Measurements from ENCODE around the gene VWC2.
A peak's percentile ranks its signal among the peaks of the same experiment; 100 is the strongest.

VWC2 gene

GRCh38 chr7:49768254-49768653 lies 5.2 kb upstream of the VWC2 start:
- H3K4me1 ChIP-seq (ENCODE audit: control extremely low read depth in 1 of 4, control insufficient read depth in 4 of 4, insufficient read depth in 4 of 4, low read length in 3 of 4), result peaks cover 0 to 7% (median 4%) of the 10 kb centered on the region in 4 experiments
- no peak overlapping the region for H3K27ac ChIP-seq (ENCODE audit: insufficient read depth in 1 of 2, low read depth in 1 of 2, low read length in 2 of 2, poor library complexity in 1 of 2, severe bottlenecking in 2 of 2)
- H3K36me3 ChIP-seq (ENCODE audit: control insufficient read depth in 4 of 4, insufficient read depth in 4 of 4, low read length in 3 of 4), result no peaks in the 10 kb centered on the region
- 96% methylated on average over 3 of the region's 3 CpGs for WGBS (ENCODE audit: insufficient coverage)
- H3K27me3 ChIP-seq (replicated peaks in 2 of 5; ENCODE audit: control insufficient read depth in 4 of 5, insufficient read depth in 5 of 5, low read length in 4 of 5), result peaks cover 10 to 41% (median 14%) of the 10 kb centered on the region in 5 experiments
- POLR2A ChIA-PET, result no interaction called here
- H3K4me3 ChIP-seq (ENCODE audit: control insufficient read depth in 1 of 7, extremely low read depth in 1 of 7, insufficient read depth in 4 of 7, low read depth in 2 of 7, low read length in 6 of 7), result no peak overlapping the region
- H3K9me3 ChIP-seq (ENCODE audit: control extremely low read depth in 1 of 5, control insufficient read depth in 4 of 5, insufficient read depth in 2 of 5, low read depth in 1 of 5, low read length in 4 of 5), result no peaks in the 10 kb centered on the region
- no peak for DNase-seq
- CTCF ChIA-PET, result no interaction called here

- CTCF ChIA-PET, result no interaction called here
- Histone ChIP-seq H3K4me3 (ENCODE audit: control insufficient read depth in 1 of 7, extremely low read depth in 1 of 7, insufficient read depth in 4 of 7, low read depth in 2 of 7, low read length in 6 of 7) (no peak overlapping the region), H3K36me3 (ENCODE audit: control insufficient read depth in 4 of 4, insufficient read depth in 4 of 4, low read length in 3 of 4) (no peaks in the 10 kb centered on the region), H3K4me1 (ENCODE audit: control extremely low read depth in 1 of 4, control insufficient read depth in 4 of 4, insufficient read depth in 4 of 4, low read length in 3 of 4) (peaks cover 0 to 13% (median 6%) of the 10 kb centered on the region in 4 experiments), H3K27me3 (replicated peaks in 2 of 5; ENCODE audit: control insufficient read depth in 4 of 5, insufficient read depth in 5 of 5, low read length in 4 of 5) (peaks cover 10 to 46% (median 14%) of the 10 kb centered on the region in 5 experiments), H3K27ac (ENCODE audit: insufficient read depth in 1 of 2, low read depth in 1 of 2, low read length in 2 of 2, poor library complexity in 1 of 2, severe bottlenecking in 2 of 2) (no peak overlapping the region), H3K9me3 (ENCODE audit: control extremely low read depth in 1 of 5, control insufficient read depth in 4 of 5, insufficient read depth in 2 of 5, low read depth in 1 of 5, low read length in 4 of 5) (no peaks in the 10 kb centered on the region)
- POLR2A ChIA-PET, result no interaction called here
- 94% methylated on average over 3 of the region's 3 CpGs for WGBS (ENCODE audit: insufficient coverage)
- no peak for DNase-seq
These were observed 4.6 kb upstream of the VWC2 start for GRCh38 chr7:49768835-49769234.

GRCh38 chr7:49769285-49769857 lies 4.1 kb upstream of the VWC2 start:
- POLR2A ChIA-PET, result no interaction called here
- peaks cover 10 to 52% (median 12%) of the 10 kb centered on the region in 5 experiments for H3K27me3 ChIP-seq (replicated peaks in 2 of 5; ENCODE audit: control insufficient read depth in 4 of 5, insufficient read depth in 5 of 5, low read length in 4 of 5)
- peaks cover 0 to 19% (median 9%) of the 10 kb centered on the region in 4 experiments for H3K4me1 ChIP-seq (ENCODE audit: control extremely low read depth in 1 of 4, control insufficient read depth in 4 of 4, insufficient read depth in 4 of 4, low read length in 3 of 4)
- no peak for DNase-seq
- no peak overlapping the region for H3K27ac ChIP-seq (ENCODE audit: insufficient read depth in 1 of 2, low read depth in 1 of 2, low read length in 2 of 2, poor library complexity in 1 of 2, severe bottlenecking in 2 of 2)
- no peaks in the 10 kb centered on the region for H3K9me3 ChIP-seq (ENCODE audit: control extremely low read depth in 1 of 5, control insufficient read depth in 4 of 5, insufficient read depth in 2 of 5, low read depth in 1 of 5, low read length in 4 of 5)
- CTCF ChIA-PET, result no interaction called here
- no peak overlapping the region for H3K4me3 ChIP-seq (ENCODE audit: control insufficient read depth in 1 of 7, extremely low read depth in 1 of 7, insufficient read depth in 4 of 7, low read depth in 2 of 7, low read length in 6 of 7)
- H3K36me3 ChIP-seq (ENCODE audit: control insufficient read depth in 4 of 4, insufficient read depth in 4 of 4, low read length in 3 of 4), result no peaks in the 10 kb centered on the region

- POLR2A ChIA-PET, result no interaction called here
- H3K4me3 ChIP-seq (ENCODE audit: control insufficient read depth in 1 of 7, extremely low read depth in 1 of 7, insufficient read depth in 4 of 7, low read depth in 2 of 7, low read length in 6 of 7), result no peak overlapping the region
These were observed 2.6 kb upstream of the VWC2 start for GRCh38 chr7:49770838-49771237.

GRCh38 chr7:49771427-49772176 lies 1.8 kb upstream of the VWC2 start:
- 96% methylated on average over 6 of the region's 11 CpGs for WGBS (ENCODE audit: insufficient coverage)
- Histone ChIP-seq H3K4me3 (ENCODE audit: control insufficient read depth in 1 of 7, extremely low read depth in 1 of 7, insufficient read depth in 4 of 7, low read depth in 2 of 7, low read length in 6 of 7) (no peak overlapping the region), H3K27me3 (replicated peaks in 2 of 5; ENCODE audit: control insufficient read depth in 4 of 5, insufficient read depth in 5 of 5, low read length in 4 of 5) (peaks cover 13 to 73% (median 19%) of the 10 kb centered on the region in 5 experiments), H3K27ac (ENCODE audit: insufficient read depth in 1 of 2, low read depth in 1 of 2, low read length in 2 of 2, poor library complexity in 1 of 2, severe bottlenecking in 2 of 2) (no peak overlapping the region), H3K4me1 (ENCODE audit: control extremely low read depth in 1 of 4, control insufficient read depth in 4 of 4, insufficient read depth in 4 of 4, low read length in 3 of 4) (peaks cover 0 to 36% (median 18%) of the 10 kb centered on the region in 4 experiments), H3K9me3 (ENCODE audit: control extremely low read depth in 1 of 5, control insufficient read depth in 4 of 5, insufficient read depth in 2 of 5, low read depth in 1 of 5, low read length in 4 of 5) (no peaks in the 10 kb centered on the region), H3K36me3 (ENCODE audit: control insufficient read depth in 4 of 4, insufficient read depth in 4 of 4, low read length in 3 of 4) (no peaks in the 10 kb centered on the region)
- ChIA-PET CTCF (interaction anchor here (0.9 kb wide), 1 partner anchor 19 kb away, joined by 3 read pairs; no protein-coding TSS in a partner anchor), POLR2A (no interaction called here)
- no peak for DNase-seq

More at GRCh38 chr7:49770838-49771237, 2.6 kb upstream of the VWC2 start:
- Histone ChIP-seq H3K9me3 (ENCODE audit: control extremely low read depth in 1 of 5, control insufficient read depth in 4 of 5, insufficient read depth in 2 of 5, low read depth in 1 of 5, low read length in 4 of 5) (no peaks in the 10 kb centered on the region), H3K27me3 (replicated peaks in 2 of 5; ENCODE audit: control insufficient read depth in 4 of 5, insufficient read depth in 5 of 5, low read length in 4 of 5) (peaks cover 10 to 65% (median 16%) of the 10 kb centered on the region in 5 experiments), H3K27ac (ENCODE audit: insufficient read depth in 1 of 2, low read depth in 1 of 2, low read length in 2 of 2, poor library complexity in 1 of 2, severe bottlenecking in 2 of 2) (no peak overlapping the region), H3K4me1 (ENCODE audit: control extremely low read depth in 1 of 4, control insufficient read depth in 4 of 4, insufficient read depth in 4 of 4, low read length in 3 of 4) (peaks cover 0 to 32% (median 16%) of the 10 kb centered on the region in 4 experiments), H3K36me3 (ENCODE audit: control insufficient read depth in 4 of 4, insufficient read depth in 4 of 4, low read length in 3 of 4) (no peaks in the 10 kb centered on the region)
- CTCF ChIA-PET, result interaction anchor here (0.9 kb wide), 1 partner anchor 20 kb away, joined by 3 read pairs; no protein-coding TSS in a partner anchor
- DNase-seq, result no peak
- WGBS (ENCODE audit: insufficient coverage), result 100% methylated on average over 3 of the region's 4 CpGs

GRCh38 chr7:49772916-49773217 lies 571 bp upstream of the VWC2 start:
- Histone ChIP-seq H3K4me3 (ENCODE audit: control insufficient read depth in 1 of 7, extremely low read depth in 1 of 7, insufficient read depth in 4 of 7, low read depth in 2 of 7, low read length in 6 of 7) (peak overlapping the region in 5 of 7 experiments; percentile 25 to 69 (median 56)), H3K27ac (ENCODE audit: insufficient read depth in 1 of 2, low read depth in 1 of 2, low read length in 2 of 2, poor library complexity in 1 of 2, severe bottlenecking in 2 of 2) (no peak overlapping the region), H3K27me3 (replicated peaks in 2 of 5; ENCODE audit: control insufficient read depth in 4 of 5, insufficient read depth in 5 of 5, low read length in 4 of 5) (peaks cover 14 to 81% (median 28%) of the 10 kb centered on the region in 5 experiments), H3K36me3 (ENCODE audit: control insufficient read depth in 4 of 4, insufficient read depth in 4 of 4, low read length in 3 of 4) (no peaks in the 10 kb centered on the region), H3K4me1 (ENCODE audit: control extremely low read depth in 1 of 4, control insufficient read depth in 4 of 4, insufficient read depth in 4 of 4, low read length in 3 of 4) (peaks cover 0 to 36% (median 18%) of the 10 kb centered on the region in 4 experiments), H3K9me3 (ENCODE audit: control extremely low read depth in 1 of 5, control insufficient read depth in 4 of 5, insufficient read depth in 2 of 5, low read depth in 1 of 5, low read length in 4 of 5) (no peaks in the 10 kb centered on the region)
- ChIA-PET POLR2A (no interaction called here), CTCF (no interaction called here)
- 0% methylated on average over 10 of the region's 11 CpGs for WGBS (ENCODE audit: insufficient coverage)
- DNase-seq, result peak in 2 of 3 donors; percentile 63 to 65

- POLR2A ChIA-PET, result no interaction called here
- WGBS (ENCODE audit: insufficient coverage), result 2% methylated on average over 54 of the region's 56 CpGs
- no peak for DNase-seq
- no peaks in the 10 kb centered on the region for H3K9me3 ChIP-seq (ENCODE audit: control extremely low read depth in 1 of 5, control insufficient read depth in 4 of 5, insufficient read depth in 2 of 5, low read depth in 1 of 5, low read length in 4 of 5)
- peaks cover 21 to 84% (median 32%) of the 10 kb centered on the region in 5 experiments for H3K27me3 ChIP-seq (replicated peaks in 2 of 5; ENCODE audit: control insufficient read depth in 4 of 5, insufficient read depth in 5 of 5, low read length in 4 of 5)
- H3K27ac ChIP-seq (ENCODE audit: insufficient read depth in 1 of 2, low read depth in 1 of 2, low read length in 2 of 2, poor library complexity in 1 of 2, severe bottlenecking in 2 of 2), result no peak overlapping the region
- no peaks in the 10 kb centered on the region for H3K36me3 ChIP-seq (ENCODE audit: control insufficient read depth in 4 of 4, insufficient read depth in 4 of 4, low read length in 3 of 4)
- CTCF ChIA-PET, result no interaction called here
- peaks cover 0 to 38% (median 18%) of the 10 kb centered on the region in 4 experiments for H3K4me1 ChIP-seq (ENCODE audit: control extremely low read depth in 1 of 4, control insufficient read depth in 4 of 4, insufficient read depth in 4 of 4, low read length in 3 of 4)
- peak overlapping the region in 6 of 7 experiments; percentile 32 to 69 (median 54) for H3K4me3 ChIP-seq (ENCODE audit: control insufficient read depth in 1 of 7, extremely low read depth in 1 of 7, insufficient read depth in 4 of 7, low read depth in 2 of 7, low read length in 6 of 7)
These were observed 559 bp downstream of the VWC2 start for GRCh38 chr7:49773936-49774458.

Data from common myeloid progenitor, CD34-positive (primary cell).